Stimulated activated naive B cell treated with anti-CD40 and anti-IgM and Interleukin-4, amounts not matched to agents 10 μg/mL and 1 μg/mL and 100 μg/mL, for 72 hours (primary cell): ENCODE results near the gene KRTAP10-2.

ENCODE experiments used
- ATAC-seq, 2 donors: fragments of 150-1000 bp; cut with Tn5 transposase; replicated peaks; 2 replicates each; pipeline ENCODE4 v1.10.0; 2021; ENCODE audit warnings: moderate library complexity in 1 of 2
- DNase-seq: peaks from one replicate; pipeline ENCODE4 v3.0.0; 2021
- H3K27ac Mint-ChIP-seq: one replicate; pipeline ENCODE4 v1.8.0; 2022; ENCODE audit warnings: mild to moderate bottlenecking, mixed read lengths
- H3K27me3 Mint-ChIP-seq, 2 donors: one replicate each; pipeline ENCODE4 v1.8.0; 2022; ENCODE audit warnings: mixed read lengths in 2 of 2
- H3K36me3 Mint-ChIP-seq, 2 donors: one replicate each; pipeline ENCODE4 v1.8.0; 2022; ENCODE audit warnings: mixed read lengths in 2 of 2, mild to moderate bottlenecking in 1 of 2
- H3K4me1 Mint-ChIP-seq, 2 donors: one replicate each; pipeline ENCODE4 v1.8.0; 2022; ENCODE audit warnings: mixed read lengths in 2 of 2, mild to moderate bottlenecking in 1 of 2
- H3K4me3 Mint-ChIP-seq, 2 donors: one replicate each; pipeline ENCODE4 v1.8.0; 2022; ENCODE audit warnings: mild to moderate bottlenecking in 2 of 2, mixed read lengths in 2 of 2, moderate library complexity in 1 of 2
- H3K9me3 Mint-ChIP-seq, 2 donors: one replicate each; pipeline ENCODE4 v1.8.0; 2022; ENCODE audit warnings: mixed read lengths in 2 of 2, mild to moderate bottlenecking in 1 of 2

KRTAP10-2 gene

DNA sequence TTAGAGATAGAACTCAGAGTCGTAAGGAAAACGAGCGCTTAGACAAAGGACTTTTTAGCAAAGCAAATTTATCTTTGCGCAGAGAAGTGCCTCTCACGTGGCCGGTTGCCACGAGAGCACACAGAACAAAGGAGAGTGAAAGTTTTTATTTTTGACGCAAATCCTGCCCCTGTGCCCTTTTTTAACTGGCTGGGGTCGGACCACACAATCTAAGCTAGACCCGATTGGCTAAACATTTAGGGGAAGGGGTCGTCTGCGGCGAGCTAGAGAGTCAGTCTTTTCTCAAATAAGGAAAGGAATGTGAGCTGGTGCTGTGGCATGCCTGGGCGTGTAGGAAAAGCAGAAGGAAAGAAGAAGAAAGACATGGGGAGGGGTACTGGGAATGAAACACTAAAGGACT, 2.4 kb downstream of the KRTAP10-2 start:
- Mint-ChIP-seq H3K36me3 (peaks cover 12 to 14% of the 10 kb centered on the region in 2 donors), H3K9me3 (peaks cover 14 to 22% of the 10 kb centered on the region in 2 donors), H3K4me3 (no peak overlapping the region), H3K27me3 (peaks cover 57 to 59% of the 10 kb centered on the region in 2 donors), H3K27ac (no peak overlapping the region), H3K4me1 (peaks cover 6 to 9% of the 10 kb centered on the region in 2 donors)
- no peak for ATAC-seq
- DNase-seq: no peak

DNA sequence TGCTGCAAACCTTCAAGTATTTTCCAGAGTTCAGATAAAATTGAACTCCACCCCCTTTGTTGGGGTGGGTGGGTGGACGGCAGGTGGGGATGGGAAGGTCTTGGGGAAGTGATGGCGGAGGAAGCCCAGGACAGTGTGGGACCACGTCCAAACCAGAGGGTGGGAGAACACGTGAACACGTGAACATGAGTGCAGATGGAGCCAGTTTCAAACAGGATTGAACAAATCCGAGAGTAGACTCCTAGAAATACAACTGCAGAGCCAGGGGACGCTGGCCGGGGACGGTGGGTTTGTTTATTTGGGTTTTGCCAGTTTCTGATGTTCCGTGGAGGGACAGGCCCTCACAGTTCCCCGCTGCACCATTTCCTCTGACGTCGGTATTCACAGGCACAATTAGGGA, 2.9 kb downstream of the KRTAP10-2 start:
- DNase-seq (no peak), ATAC-seq (no peak)
- Mint-ChIP-seq H3K4me3 (no peak overlapping the region), H3K27me3 (peaks cover 55 to 56% of the 10 kb centered on the region in 2 donors), H3K4me1 (peaks cover 6 to 9% of the 10 kb centered on the region in 2 donors), H3K27ac (no peak overlapping the region), H3K9me3 (peaks cover 13 to 22% of the 10 kb centered on the region in 2 donors), H3K36me3 (peaks cover 12 to 14% of the 10 kb centered on the region in 2 donors)

DNA sequence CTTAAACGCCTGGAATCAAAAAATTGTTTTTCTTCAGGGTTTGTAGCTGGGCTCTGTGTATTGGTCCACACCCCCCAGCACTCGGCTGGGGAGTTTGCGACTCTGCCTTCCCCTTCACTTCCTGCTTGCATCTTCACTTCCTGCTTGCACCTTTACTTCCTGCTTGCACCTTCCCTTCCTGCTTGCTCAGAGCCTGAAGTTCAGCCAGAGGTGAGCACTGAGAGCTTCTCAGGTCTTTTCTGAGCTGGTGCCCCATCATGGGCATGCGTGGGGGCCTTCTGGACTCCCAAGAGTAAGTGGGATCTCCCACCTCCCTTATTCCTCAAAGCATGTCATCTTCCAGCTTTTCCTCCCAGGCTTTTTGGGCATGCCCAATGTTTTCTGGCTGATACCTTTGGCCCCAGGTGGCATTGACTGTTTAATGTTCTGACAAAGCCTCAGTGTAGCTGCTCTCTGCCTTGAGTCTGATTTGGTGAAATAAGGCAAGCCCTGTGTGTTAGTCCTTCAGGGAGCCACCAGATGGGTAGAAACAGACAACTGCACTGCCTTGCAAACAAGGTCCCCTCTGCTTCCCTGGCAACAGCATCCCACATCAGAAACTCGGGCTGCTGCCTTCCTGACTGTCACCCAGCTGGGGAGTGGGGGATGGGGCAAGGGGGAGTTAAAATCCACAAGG, 3.5 kb downstream of the KRTAP10-2 start:
- Mint-ChIP-seq H3K27ac (no peak overlapping the region), H3K4me3 (peak overlapping the region in 1 of 2 donors; percentile 23), H3K9me3 (peaks cover 13 to 22% of the 10 kb centered on the region in 2 donors), H3K36me3 (peaks cover 12 to 14% of the 10 kb centered on the region in 2 donors), H3K4me1 (peaks cover 6 to 9% of the 10 kb centered on the region in 2 donors), H3K27me3 (peaks cover 51% of the 10 kb centered on the region in 2 donors)
- no peak for DNase-seq
- no peak for ATAC-seq

DNA sequence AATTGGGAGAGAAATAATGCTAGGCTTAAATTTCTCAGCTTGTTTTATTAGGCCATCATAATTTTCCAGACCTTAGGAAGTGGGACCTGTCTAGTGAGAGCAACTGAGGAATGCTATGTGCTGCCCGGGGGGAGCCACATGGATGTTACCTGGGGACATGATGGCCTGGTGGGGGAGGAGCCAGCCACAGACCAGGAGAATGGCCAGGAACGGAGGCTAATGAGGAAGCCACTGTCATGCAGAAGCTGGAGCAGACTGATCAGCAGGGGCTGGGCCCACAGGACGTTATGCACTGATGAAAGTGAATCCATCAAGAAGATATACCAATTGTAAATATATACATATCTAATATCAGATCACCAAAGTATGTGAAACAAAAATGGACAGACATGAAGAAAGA, 6.7 kb downstream of the KRTAP10-2 start:
- Mint-ChIP-seq H3K4me3 (no peak overlapping the region), H3K9me3 (peaks cover 13 to 22% of the 10 kb centered on the region in 2 donors), H3K27me3 (peaks cover 30 to 31% of the 10 kb centered on the region in 2 donors), H3K36me3 (peaks cover 12 to 14% of the 10 kb centered on the region in 2 donors), H3K27ac (no peak overlapping the region), H3K4me1 (peaks cover 5 to 6% of the 10 kb centered on the region in 2 donors)
- ATAC-seq (no peak), DNase-seq (no peak)

DNA sequence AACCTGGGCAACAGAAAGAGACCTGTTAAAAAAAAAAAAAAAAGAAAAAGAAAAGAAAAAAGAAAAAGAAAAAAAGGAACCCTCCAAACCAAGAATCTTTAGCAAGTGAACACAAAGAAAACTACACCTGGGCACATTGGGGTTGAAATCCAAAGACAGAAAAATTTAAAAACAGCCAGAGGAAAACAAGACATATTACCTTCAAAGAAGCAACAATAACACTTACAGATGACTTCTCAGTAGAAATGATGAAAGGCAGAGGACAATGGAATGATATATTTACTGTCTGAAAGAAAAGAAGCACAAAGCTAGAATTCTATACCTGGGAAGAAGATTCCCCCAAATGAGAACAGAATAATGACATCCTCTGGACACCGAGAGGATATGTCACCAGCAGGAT, 8.6 kb downstream of the KRTAP10-2 start:
- no peak overlapping the region for H3K4me3 Mint-ChIP-seq
- ATAC-seq: no peak
- H3K36me3 Mint-ChIP-seq: peaks cover 12 to 13% of the 10 kb centered on the region in 2 donors
- H3K27me3 Mint-ChIP-seq: peaks cover 29 to 30% of the 10 kb centered on the region in 2 donors
- DNase-seq: no peak
- peaks cover 11 to 21% of the 10 kb centered on the region in 2 donors for H3K9me3 Mint-ChIP-seq
- H3K27ac Mint-ChIP-seq: no peak overlapping the region
- peaks cover 2 to 4% of the 10 kb centered on the region in 2 donors for H3K4me1 Mint-ChIP-seq

DNA sequence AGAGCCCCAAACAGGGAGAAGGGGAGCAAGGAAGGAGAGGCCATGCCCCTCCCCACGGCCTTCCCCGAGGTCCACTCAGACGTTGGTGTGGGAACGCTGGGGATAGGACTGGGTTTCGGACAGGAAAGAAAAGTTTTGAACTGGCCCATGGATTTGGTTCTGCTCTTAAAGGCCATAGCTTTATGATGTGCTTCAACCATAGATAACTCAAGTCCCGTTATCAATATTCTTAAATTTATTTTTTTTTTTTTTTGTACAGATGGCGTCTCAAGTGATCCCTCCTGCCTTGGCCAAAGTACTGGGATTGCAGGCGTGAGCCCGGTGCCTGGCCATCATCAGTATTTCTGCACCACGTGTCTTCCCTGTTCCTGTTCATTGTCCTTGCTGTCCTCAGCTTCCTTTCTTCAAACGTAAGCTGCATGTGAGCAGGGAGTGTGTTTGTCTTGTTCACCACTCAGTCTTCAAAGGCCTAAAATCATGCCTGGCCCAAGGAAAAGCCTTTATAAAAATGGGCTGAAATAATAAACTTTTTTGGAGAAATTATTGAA, 10.5 kb downstream of the KRTAP10-2 start:
- ATAC-seq (no peak), DNase-seq (no peak)
- Mint-ChIP-seq H3K36me3 (no peaks in the 10 kb centered on the region), H3K27ac (no peak overlapping the region), H3K27me3 (peaks cover 26 to 30% of the 10 kb centered on the region in 2 donors), H3K4me1 (no peaks in the 10 kb centered on the region), H3K9me3 (peaks cover 1 to 5% of the 10 kb centered on the region in 2 donors), H3K4me3 (no peak overlapping the region)

DNA sequence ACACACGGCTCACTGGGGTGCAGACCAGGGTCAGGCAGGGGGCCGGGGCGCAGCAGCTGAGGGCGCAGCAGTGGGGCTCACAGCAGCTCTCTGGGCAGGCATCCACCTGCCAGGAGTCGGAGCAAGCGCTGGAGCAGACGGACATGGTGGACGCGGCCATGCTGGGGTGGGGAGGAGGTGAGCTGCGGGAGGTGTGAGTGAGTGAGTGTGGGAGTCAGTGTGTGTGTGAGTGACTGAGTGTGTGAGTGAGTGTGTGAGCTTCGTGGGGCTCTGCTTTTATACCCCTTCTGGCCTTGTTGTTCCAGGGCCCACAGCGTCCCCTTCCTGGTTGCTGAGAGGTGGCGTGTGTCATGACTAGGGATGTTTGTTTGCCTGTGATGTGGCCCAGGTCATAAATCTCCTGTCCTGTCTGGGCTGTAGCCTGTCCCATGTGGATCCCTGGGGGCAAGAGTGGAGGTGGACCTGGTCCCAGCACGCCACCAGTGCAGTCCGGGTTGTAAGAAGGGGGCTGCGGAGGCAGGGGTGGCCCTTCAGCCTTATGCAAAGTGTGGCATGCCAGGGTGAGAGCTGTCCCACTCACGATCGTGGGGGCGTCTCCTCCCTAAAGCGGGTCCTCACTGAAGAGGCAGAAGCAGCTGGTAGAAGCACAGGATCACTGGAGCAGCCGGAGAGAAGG, 11.2 kb downstream of the KRTAP10-2 start, which contains the start of gene KRTAP10-1:
Gene KRTAP10-1, minus strand, starts transcription at position 205 of the 676 bp plus-strand sequence. Its CDS starts 45 bp downstream, at position 160.
- no peak for DNase-seq
- Mint-ChIP-seq H3K4me1 (no peaks in the 10 kb centered on the region), H3K4me3 (no peak within 1 kb of the TSS), H3K27me3 (peaks cover 26 to 30% of the 10 kb centered on the region in 2 donors), H3K27ac (no peak within 1 kb of the TSS), H3K36me3 (no peaks in the 10 kb centered on the region), H3K9me3 (peaks cover 0 to 1% of the 10 kb centered on the region in 2 donors)
- ATAC-seq: no peak

DNA sequence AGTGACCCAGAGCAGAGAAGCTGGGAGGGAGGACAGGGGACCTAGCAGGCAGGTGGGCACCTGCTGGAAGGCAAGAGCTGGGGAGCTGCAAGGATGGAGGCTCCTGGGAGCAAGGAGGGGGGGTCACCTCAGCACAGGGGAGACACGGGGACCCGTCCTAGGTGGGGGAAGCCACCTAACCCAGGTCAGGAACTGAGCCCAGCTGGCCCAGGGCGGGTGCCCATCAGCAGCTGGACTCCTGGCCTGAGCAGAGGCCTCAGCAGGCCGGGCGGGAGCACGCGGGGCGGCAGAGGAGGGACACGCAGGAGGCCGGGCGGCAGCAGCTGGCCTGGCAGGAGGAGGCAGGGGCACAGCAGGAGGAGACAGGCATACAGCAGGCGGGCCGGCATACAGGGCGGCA, 12.3 kb downstream of the KRTAP10-2 start:
- H3K9me3 Mint-ChIP-seq: peaks cover 0 to 5% of the 10 kb centered on the region in 2 donors
- ATAC-seq: no peak
- no peaks in the 10 kb centered on the region for H3K4me1 Mint-ChIP-seq
- H3K27me3 Mint-ChIP-seq: peaks cover 26 to 30% of the 10 kb centered on the region in 2 donors
- no peak overlapping the region for H3K27ac Mint-ChIP-seq
- no peak for DNase-seq
- H3K36me3 Mint-ChIP-seq: no peaks in the 10 kb centered on the region
- no peak overlapping the region for H3K4me3 Mint-ChIP-seq

DNA sequence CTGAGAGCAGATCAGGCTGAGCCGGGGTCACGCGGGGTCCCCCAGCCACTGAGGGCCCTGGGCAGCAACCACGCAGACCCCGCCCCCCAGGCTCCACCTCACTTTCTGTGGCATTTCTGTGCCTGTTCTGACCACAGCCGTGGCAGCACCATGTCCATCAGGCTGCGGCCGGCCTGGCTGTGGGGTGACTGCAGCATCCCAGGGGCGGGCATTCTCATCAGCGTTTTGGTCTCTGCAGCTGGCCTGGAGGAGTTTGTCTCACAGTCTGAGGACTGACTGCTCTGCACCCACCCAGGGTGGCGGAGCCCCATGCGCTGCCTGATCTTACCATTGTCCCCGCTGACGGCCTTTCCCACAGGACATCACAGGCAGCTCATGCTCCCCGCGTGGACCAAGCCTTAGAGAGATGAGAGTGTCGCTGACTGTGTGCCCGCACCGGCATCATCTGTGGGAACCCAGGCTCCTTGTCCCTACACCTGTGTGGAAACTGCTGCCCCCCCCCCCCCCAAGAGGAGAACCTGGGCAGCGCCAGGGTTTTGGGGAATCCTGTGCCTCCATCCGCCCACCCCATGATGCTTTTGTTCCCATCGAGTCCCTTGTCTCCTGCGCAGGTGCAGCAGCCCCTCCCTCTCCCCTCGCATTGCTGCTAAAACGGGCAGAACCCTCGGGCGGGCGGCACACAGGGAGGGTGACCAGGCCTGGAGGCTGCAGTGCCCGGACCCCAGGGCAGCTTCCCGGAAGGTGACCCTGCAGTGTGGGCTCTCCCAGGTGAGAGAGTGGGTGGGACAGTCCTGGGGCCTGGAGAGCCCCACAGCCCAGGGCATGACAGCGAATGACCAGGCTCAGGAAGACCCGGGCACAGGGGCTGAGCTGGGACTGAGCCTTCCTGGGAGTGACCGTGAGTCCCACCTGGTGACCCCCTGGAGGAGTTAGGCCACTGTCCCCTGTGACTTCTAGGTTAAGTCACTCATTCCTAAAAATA, 13.1 kb downstream of the KRTAP10-2 start:
- DNase-seq (no peak), ATAC-seq (no peak)
- Mint-ChIP-seq H3K9me3 (peaks cover 0 to 5% of the 10 kb centered on the region in 2 donors), H3K4me1 (no peaks in the 10 kb centered on the region), H3K4me3 (no peak overlapping the region), H3K27me3 (peaks cover 26 to 30% of the 10 kb centered on the region in 2 donors), H3K36me3 (no peaks in the 10 kb centered on the region), H3K27ac (no peak overlapping the region)

DNA sequence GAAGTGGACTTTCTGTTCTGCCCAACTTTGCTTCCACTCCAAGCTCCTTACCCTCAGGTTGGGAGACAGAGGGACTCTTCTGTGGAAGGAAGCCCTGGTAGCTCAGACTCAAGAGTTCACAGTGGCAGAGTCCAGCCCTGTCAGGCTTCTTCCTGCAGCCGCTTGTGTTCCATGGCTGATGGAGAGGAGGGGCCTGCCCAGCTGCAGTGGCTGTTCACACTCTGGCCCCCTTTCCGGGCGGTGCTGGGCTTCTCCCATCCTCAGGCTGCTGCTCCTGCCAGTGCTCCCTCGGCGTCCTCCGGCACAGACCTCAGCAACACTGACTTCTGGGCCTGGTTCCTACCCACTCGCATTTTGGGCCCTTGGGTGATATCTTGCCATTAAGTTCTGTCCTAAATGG, 15.3 kb downstream of the KRTAP10-2 start:
- ATAC-seq (no peak), DNase-seq (no peak)
- Mint-ChIP-seq H3K4me3 (no peak overlapping the region), H3K27me3 (peaks cover 26 to 39% of the 10 kb centered on the region in 2 donors), H3K36me3 (no peaks in the 10 kb centered on the region), H3K27ac (no peak overlapping the region), H3K9me3 (peaks cover 0 to 5% of the 10 kb centered on the region in 2 donors), H3K4me1 (no peaks in the 10 kb centered on the region)

DNA sequence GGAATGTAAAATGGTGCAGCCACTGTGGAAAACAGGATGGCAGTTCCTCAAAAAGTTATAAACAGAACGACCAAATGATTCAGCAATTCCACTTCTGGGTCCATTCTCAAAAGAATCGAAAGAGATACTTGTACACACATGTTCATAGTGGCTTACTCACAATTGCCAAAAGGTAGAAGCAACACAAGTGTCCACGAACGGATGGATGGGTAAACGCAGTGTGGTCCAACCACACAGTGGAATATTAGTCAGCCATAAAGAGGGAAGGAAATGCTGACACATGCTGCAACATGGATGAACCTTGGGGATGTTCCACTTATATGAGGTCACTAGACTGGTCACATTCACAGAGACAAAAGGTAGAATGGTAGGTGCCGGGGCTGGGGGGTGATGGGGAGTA, 16.6 kb downstream of the KRTAP10-2 start:
- H3K27me3 Mint-ChIP-seq: peaks cover 26 to 39% of the 10 kb centered on the region in 2 donors
- H3K9me3 Mint-ChIP-seq: peaks cover 0 to 5% of the 10 kb centered on the region in 2 donors
- no peaks in the 10 kb centered on the region for H3K4me1 Mint-ChIP-seq
- no peaks in the 10 kb centered on the region for H3K36me3 Mint-ChIP-seq
- ATAC-seq: no peak
- H3K4me3 Mint-ChIP-seq: no peak overlapping the region
- H3K27ac Mint-ChIP-seq: no peak overlapping the region
- DNase-seq: no peak

DNA sequence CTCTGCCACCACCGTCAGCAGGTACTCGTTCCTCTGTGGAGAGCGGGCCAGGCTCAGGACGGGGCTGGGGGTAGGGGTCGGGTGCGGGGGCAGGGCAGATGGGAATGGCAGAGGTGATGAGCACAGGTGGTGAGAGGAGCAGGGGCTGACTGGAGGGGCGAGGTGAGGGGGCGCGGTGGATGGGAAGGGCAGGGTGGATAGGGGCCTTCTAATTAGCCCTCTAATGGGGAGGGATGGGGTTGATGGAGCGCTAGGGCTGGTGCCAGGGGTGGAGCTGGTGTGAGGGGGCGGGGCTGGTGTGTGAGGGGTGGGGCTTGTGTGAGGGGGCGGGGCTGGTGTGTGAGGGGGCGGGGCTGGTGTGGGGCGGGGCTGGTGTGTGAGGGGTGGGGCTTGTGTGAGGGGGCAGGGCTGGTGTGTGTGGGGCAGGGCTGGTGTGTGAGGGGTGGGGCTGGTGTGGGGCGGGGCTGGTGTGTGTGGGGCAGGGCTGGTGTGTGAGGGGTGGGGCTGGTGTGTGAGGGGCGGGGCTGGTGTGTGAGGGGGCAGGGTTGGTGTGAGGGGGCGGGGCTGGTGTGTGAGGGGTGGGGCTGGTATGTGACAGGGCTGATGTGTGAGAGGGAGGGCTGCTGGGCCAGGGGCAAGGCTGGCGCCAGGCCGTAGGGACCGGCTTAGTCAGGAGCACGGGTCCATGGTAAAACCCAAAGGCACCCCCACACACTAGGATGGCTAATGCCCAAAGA, 17.2 kb downstream of the KRTAP10-2 start:
- DNase-seq (no peak), ATAC-seq (no peak)
- no peak overlapping the region for H3K4me3 Mint-ChIP-seq
- no peaks in the 10 kb centered on the region for H3K4me1 Mint-ChIP-seq
- no peaks in the 10 kb centered on the region for H3K36me3 Mint-ChIP-seq
- peaks cover 20 to 33% of the 10 kb centered on the region in 2 donors for H3K27me3 Mint-ChIP-seq
- peaks cover 0 to 5% of the 10 kb centered on the region in 2 donors for H3K9me3 Mint-ChIP-seq
- no peak overlapping the region for H3K27ac Mint-ChIP-seq

DNA sequence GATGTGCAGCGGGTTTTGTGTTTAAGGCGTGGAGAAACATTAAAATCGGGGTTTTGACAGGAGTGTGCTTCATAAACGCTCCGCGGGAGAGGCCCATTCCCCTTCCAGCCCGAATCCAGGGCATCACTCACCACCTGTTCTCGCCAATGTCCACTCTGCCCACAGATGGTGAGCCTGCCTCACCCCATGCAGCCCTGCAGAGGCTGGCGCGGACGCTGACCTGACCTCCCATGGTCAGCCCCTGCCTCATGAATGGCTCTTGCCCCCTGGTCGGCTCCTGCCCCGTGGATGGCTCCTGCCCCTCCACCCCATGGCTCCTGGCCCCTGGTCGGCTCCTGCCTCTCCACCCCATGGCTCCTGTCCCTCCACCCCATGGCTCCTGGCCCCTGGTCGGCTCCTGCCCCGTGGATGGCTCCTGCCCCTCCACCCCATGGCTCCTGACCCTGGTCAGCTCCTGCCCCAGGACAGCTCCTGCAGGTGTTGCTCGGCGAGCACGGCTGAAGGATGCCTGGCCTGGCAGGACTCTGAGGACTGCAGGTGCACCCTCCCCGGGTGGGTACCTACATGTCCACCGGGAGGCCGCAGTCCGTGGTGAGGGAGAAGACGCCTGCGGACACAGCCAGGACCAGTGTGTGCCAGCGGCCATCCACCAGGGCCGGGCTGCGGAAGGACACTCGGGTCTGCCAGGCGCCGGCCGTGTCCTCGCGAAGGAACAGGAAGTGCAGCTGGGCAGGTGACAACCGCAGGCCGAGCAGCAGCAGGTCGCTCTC, 18.0 kb downstream of the KRTAP10-2 start:
- H3K9me3 Mint-ChIP-seq: peaks cover 0 to 5% of the 10 kb centered on the region in 2 donors

More for the DNA sequence above, 18.0 kb downstream of the KRTAP10-2 start:
- no peak overlapping the region for H3K27ac Mint-ChIP-seq
- H3K27me3 Mint-ChIP-seq: peaks cover 12 to 27% of the 10 kb centered on the region in 2 donors
- no peak overlapping the region for H3K4me3 Mint-ChIP-seq
- H3K4me1 Mint-ChIP-seq: no peaks in the 10 kb centered on the region
- DNase-seq: no peak
- no peaks in the 10 kb centered on the region for H3K36me3 Mint-ChIP-seq
- no peak for ATAC-seq
